Esophagus (tissue), 2 donors: ENCODE data around the gene MCAM. TPM values are rescaled to one million over a fixed set of nuclear protein-coding genes. Genes with fewer than 3 reads are reported as not detected.

Experiments used
- H3K27ac ChIP-seq, 2 donors: one replicate each; pipeline ENCODE4 v1.5.1; 2013; ENCODE audit warnings: low read depth in 2 of 2, mild to moderate bottlenecking in 2 of 2, inconsistent platforms in 1 of 2, low read length in 1 of 2, moderate library complexity in 1 of 2
- H3K27me3 ChIP-seq, 2 donors: one replicate each; pipeline ENCODE4 v1.6.1; 2013; ENCODE audit warnings: low read length in 2 of 2, control low read depth in 1 of 2, mild to moderate bottlenecking in 1 of 2; ENCODE audit not compliant: insufficient read depth in 2 of 2, control insufficient read depth in 1 of 2
- H3K36me3 ChIP-seq, 2 donors: one replicate each; pipeline ENCODE4 v1.6.1; 2013; ENCODE audit warnings: low read length in 1 of 2; ENCODE audit not compliant: control insufficient read depth in 2 of 2, insufficient read depth in 2 of 2
- H3K4me1 ChIP-seq, 2 donors: one replicate each; pipeline ENCODE4 v1.6.1; 2013; ENCODE audit warnings: low read length in 1 of 2; ENCODE audit not compliant: control insufficient read depth in 2 of 2, insufficient read depth in 2 of 2
- H3K4me3 ChIP-seq, 2 donors: one replicate each; pipeline ENCODE4 v1.5.1; 2013; ENCODE audit warnings: low read length in 2 of 2, mild to moderate bottlenecking in 2 of 2, low read depth in 1 of 2, moderate library complexity in 1 of 2
- H3K9me3 ChIP-seq, 2 donors: one replicate each; pipeline ENCODE4 v1.6.1; 2013; ENCODE audit warnings: mild to moderate bottlenecking in 2 of 2, low read depth in 1 of 2, low read length in 1 of 2, moderate library complexity in 1 of 2; ENCODE audit not compliant: control insufficient read depth in 2 of 2, insufficient read depth in 1 of 2
- WGBS, 2 donors: extraction: QIAGEN DNeasy Blood & Tissue Kit; methylation state at CpG; one replicate each; pipeline ENCODE4 v1.1.7; 2013; 5-methylcytosine and 5-hydroxymethylcytosine counted together
- polyA plus RNA-seq, 2 donors: library from polyadenylated mRNA; stranded (reverse); fragments of 200-250 nt; gene quantifications; one replicate each; pipeline ENCODE4 v1.2.3, GENCODE V29; 2013
- donor health status: healthy with polysubstance abuse.
- donor health status: Bipolar disorder and iron deficiency.

Gene MCAM
- polyA plus RNA-seq, 2 donors: 10.3 to 34.4 TPM

- Histone ChIP-seq H3K4me1 (peaks cover 5 to 19% of the 10 kb centered on the region in 2 donors), H3K4me3 (no peak overlapping the region), H3K36me3 (peaks cover 0 to 5% of the 10 kb centered on the region in 2 donors), H3K9me3 (no peaks in the 10 kb centered on the region), H3K27ac (peak overlapping the region in 1 of 2 donors; percentile 48), H3K27me3 (no peaks in the 10 kb centered on the region)
- whole genome bisulfite sequencing, 2 donors: 75 to 79% methylated on average over 10 of the region's 10 CpGs
These were observed 42.7 kb upstream of the MCAM start for GRCh38 chr11:119359365-119360214.

GRCh38 chr11:119357074-119357473, 40.1 kb upstream of the MCAM start:
- 42 to 58% methylated on average over 10 to 13 of the region's 13 CpGs for WGBS, 2 donors
- H3K27ac ChIP-seq: peak overlapping the region; percentile 26 to 59
- H3K36me3 ChIP-seq: peaks cover 0 to 5% of the 10 kb centered on the region in 2 donors

GRCh38 chr11:119356349-119357031, 39.6 kb upstream of the MCAM start:
- H3K27ac ChIP-seq: peak overlapping the region; percentile 42 to 59
- WGBS, 2 donors: 2 to 12% methylated on average over 48 to 54 of the region's 54 CpGs
- H3K27me3 ChIP-seq: no peaks in the 10 kb centered on the region
- no peaks in the 10 kb centered on the region for H3K9me3 ChIP-seq
- H3K4me1 ChIP-seq: peaks cover 5 to 8% of the 10 kb centered on the region in 2 donors
- peak overlapping the region; percentile 49 to 51 for H3K4me3 ChIP-seq
- H3K36me3 ChIP-seq: peaks cover 0 to 5% of the 10 kb centered on the region in 2 donors

More at GRCh38 chr11:119357074-119357473, 40.1 kb upstream of the MCAM start:
- Histone ChIP-seq H3K27me3 (no peaks in the 10 kb centered on the region), H3K4me1 (peaks cover 5 to 8% of the 10 kb centered on the region in 2 donors), H3K4me3 (peak overlapping the region in 1 of 2 donors; percentile 49), H3K9me3 (no peaks in the 10 kb centered on the region)

GRCh38 chr11:119355091-119355843, 38.3 kb upstream of the MCAM start:
- H3K4me1 ChIP-seq: peaks cover 4 to 5% of the 10 kb centered on the region in 2 donors
- WGBS, 2 donors: 58 to 67% methylated on average over 9 of the region's 9 CpGs
- H3K9me3 ChIP-seq: no peaks in the 10 kb centered on the region
- no peaks in the 10 kb centered on the region for H3K27me3 ChIP-seq
- H3K27ac ChIP-seq: no peak overlapping the region
- no peak overlapping the region for H3K4me3 ChIP-seq
- peaks cover 0 to 5% of the 10 kb centered on the region in 2 donors for H3K36me3 ChIP-seq

- peak overlapping the region in 1 of 2 donors; percentile 54 for H3K27ac ChIP-seq
- H3K27me3 ChIP-seq: no peaks in the 10 kb centered on the region
- H3K4me3 ChIP-seq: no peak overlapping the region
- peaks cover 4 to 5% of the 10 kb centered on the region in 2 donors for H3K4me1 ChIP-seq
- no peaks in the 10 kb centered on the region for H3K36me3 ChIP-seq
- no peaks in the 10 kb centered on the region for H3K9me3 ChIP-seq
- 19 to 25% methylated on average over 4 of the region's 4 CpGs for WGBS, 2 donors
These were observed 35.9 kb upstream of the MCAM start for GRCh38 chr11:119352857-119353260.

GRCh38 chr11:119351232-119351631, 34.3 kb upstream of the MCAM start:
- H3K27me3 ChIP-seq: no peaks in the 10 kb centered on the region
- no peaks in the 10 kb centered on the region for H3K9me3 ChIP-seq
- H3K27ac ChIP-seq: no peak overlapping the region
- peaks cover 0 to 4% of the 10 kb centered on the region in 2 donors for H3K4me1 ChIP-seq
- 58 to 76% methylated on average over 2 of the region's 2 CpGs for WGBS, 2 donors
- H3K4me3 ChIP-seq: no peak overlapping the region
- H3K36me3 ChIP-seq: no peaks in the 10 kb centered on the region

GRCh38 chr11:119350302-119350701, 33.4 kb upstream of the MCAM start:
- Histone ChIP-seq H3K4me3 (no peak overlapping the region), H3K27ac (no peak overlapping the region), H3K4me1 (peaks cover 0 to 3% of the 10 kb centered on the region in 2 donors), H3K36me3 (no peaks in the 10 kb centered on the region), H3K27me3 (no peaks in the 10 kb centered on the region), H3K9me3 (no peaks in the 10 kb centered on the region)
- WGBS, 2 donors: 75 to 80% methylated on average over 6 of the region's 6 CpGs

GRCh38 chr11:119347940-119348605, 31.1 kb upstream of the MCAM start:
- H3K36me3 ChIP-seq: no peaks in the 10 kb centered on the region
- no peaks in the 10 kb centered on the region for H3K9me3 ChIP-seq
- no peaks in the 10 kb centered on the region for H3K27me3 ChIP-seq
- H3K27ac ChIP-seq: no peak overlapping the region
- 75 to 76% methylated on average over 16 of the region's 16 CpGs for WGBS, 2 donors
- no peaks in the 10 kb centered on the region for H3K4me1 ChIP-seq
- no peak overlapping the region for H3K4me3 ChIP-seq

GRCh38 chr11:119347242-119347641, 30.3 kb upstream of the MCAM start:
- 74 to 79% methylated on average over 2 of the region's 2 CpGs for WGBS, 2 donors
- Histone ChIP-seq H3K36me3 (no peaks in the 10 kb centered on the region), H3K4me3 (no peak overlapping the region), H3K27me3 (no peaks in the 10 kb centered on the region), H3K27ac (no peak overlapping the region), H3K9me3 (no peaks in the 10 kb centered on the region), H3K4me1 (no peaks in the 10 kb centered on the region)
